NCI-H2029 treated with DMSO at 0.1 percent for 48 hours (cell line): ENCODE measurements around the gene CADPS2.
"Not testable (repeated sequence)": the region's sequence is repeated elsewhere in the genome, so short reads cannot be mapped to it uniquely, and the experiment has no call there.

Experiments used
- DNase-seq: peaks from one replicate; lab custom pipeline; 2025; lab: John Stamatoyannopoulos, UW

Gene CADPS2

GRCh38 chr7:122290476-122290875 is 595.8 kb downstream of the CADPS2 start:
- no peak for DNase-seq

- DNase-seq = no peak
Measured at GRCh38 chr7:122289426-122289825, 596.8 kb downstream of the CADPS2 start.

GRCh38 chr7:122284608-122285007 is 601.7 kb downstream of the CADPS2 start:
- not testable (repeated sequence) for DNase-seq

GRCh38 chr7:122273117-122273516 is 613.1 kb downstream of the CADPS2 start:
- DNase-seq = no peak

- no peak for DNase-seq
Measured at GRCh38 chr7:122269241-122269640, 617.0 kb downstream of the CADPS2 start.
